Epithelial cell of proximal tubule (primary cell): ENCODE results near the gene AKT1S1. TPM values are rescaled to one million over a fixed set of nuclear protein-coding genes. Genes with fewer than 3 reads are reported as not detected.
"Not testable (repeated sequence)": the region's sequence is repeated elsewhere in the genome, so short reads cannot be mapped to it uniquely, and the experiment has no call there.

Experiments
- DNase-seq: peaks from one replicate; pipeline ENCODE4 v3.0.0-alpha.2; 2011; ENCODE audit warnings: low read depth
- H3K4me3 ChIP-seq: 2 replicates; pipeline ENCODE4 v1.5.1; 2011; ENCODE audit warnings: low read depth, mild to moderate bottlenecking, low read length
- total RNA-seq: library from RNA; depleted of rRNA; stranded (reverse); fragments of >200 nt; gene quantifications from 2 replicates; pipeline ENCODE4 v1.2.3, GENCODE V29; 2015
- TF ChIP-seq, protein P1 (sequence below): conservative IDR thresholded peaks from 2 replicates; pipeline ENCODE4 v1.5.1; 2012; ENCODE audit warnings: low read depth, mild to moderate bottlenecking, low read length

AKT1S1 gene
- total RNA-seq: 25.8 and 34.4 TPM in 2 replicates

DNA sequence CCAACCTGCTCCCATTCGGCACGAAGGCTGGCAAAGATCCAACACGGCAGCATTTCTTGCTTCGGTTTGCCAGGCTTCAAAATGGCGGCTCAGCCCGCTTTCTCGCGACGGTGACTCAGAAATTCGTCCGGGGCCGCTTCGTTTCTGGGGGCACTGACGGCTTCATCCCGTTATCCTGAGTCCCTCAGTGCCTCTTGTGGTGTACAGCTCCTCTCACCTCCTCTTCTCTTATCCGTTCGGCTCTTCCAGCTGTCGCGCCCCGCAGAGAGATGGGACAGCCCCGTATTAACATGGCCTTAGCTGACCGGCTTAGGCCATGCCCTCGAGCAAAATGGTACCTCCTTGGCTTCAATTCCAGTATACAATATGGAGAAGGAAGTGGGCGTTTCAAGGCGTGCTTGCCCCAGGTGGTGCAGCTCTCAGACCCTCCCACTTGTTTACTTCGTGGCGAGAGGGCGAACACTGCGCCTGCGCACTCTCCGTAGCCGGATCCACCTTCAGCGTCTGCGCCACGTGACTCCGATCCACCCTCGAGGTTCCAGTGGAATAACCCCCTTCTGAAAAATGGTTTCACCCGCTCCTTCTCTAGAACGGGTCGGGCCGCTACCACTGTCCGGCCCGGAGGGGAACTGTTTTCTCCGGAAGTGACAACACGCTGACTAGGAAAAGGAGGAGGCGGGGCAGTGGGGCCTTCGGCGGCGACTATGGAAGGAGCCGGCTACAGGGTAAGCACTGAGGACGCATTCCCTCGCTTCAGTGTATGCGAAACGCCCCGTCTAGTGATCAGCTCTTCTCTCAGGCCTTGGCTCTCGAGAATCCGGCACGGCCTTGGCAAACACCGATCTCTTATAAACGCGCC, at the start of gene AKT1S1, which contains the start of gene TBC1D17:
AKT1S1 (minus strand) TSS at position 336 of the 859 bp plus-strand sequence. CDS start 4,060 bp downstream, outside the sequence.
TBC1D17 (plus strand) TSS at position 683 of the 859 bp plus-strand sequence; CDS start at position 705, 22 bp downstream.
- H3K4me3 ChIP-seq: peak within 1 kb of the TSS; percentile 61

DNA sequence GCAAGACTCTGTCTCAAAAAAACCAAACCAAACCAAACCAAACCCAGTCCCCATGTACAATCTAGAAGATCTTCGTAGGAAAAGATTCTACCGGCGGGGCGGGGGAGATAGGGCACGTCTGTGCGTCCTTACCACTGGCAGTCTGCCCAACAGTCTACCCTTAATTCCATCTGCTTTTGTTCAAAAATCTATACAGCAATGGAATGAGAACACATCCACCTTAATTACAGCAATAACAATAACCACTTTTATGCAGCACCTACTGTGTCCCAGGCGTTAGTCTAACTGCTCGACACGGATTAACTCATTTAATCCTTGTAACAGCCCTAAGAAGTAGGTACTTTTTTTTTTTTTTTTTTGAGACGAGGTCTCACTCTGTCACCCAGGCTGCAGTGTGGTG, 49.4 kb upstream of the AKT1S1 start:
- TF ChIP-seq, protein P1, sequence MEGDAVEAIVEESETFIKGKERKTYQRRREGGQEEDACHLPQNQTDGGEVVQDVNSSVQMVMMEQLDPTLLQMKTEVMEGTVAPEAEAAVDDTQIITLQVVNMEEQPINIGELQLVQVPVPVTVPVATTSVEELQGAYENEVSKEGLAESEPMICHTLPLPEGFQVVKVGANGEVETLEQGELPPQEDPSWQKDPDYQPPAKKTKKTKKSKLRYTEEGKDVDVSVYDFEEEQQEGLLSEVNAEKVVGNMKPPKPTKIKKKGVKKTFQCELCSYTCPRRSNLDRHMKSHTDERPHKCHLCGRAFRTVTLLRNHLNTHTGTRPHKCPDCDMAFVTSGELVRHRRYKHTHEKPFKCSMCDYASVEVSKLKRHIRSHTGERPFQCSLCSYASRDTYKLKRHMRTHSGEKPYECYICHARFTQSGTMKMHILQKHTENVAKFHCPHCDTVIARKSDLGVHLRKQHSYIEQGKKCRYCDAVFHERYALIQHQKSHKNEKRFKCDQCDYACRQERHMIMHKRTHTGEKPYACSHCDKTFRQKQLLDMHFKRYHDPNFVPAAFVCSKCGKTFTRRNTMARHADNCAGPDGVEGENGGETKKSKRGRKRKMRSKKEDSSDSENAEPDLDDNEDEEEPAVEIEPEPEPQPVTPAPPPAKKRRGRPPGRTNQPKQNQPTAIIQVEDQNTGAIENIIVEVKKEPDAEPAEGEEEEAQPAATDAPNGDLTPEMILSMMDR: no peak
- H3K4me3 ChIP-seq: no peak overlapping the region
- DNase-seq: no peak

More for the DNA sequence above, at the start of gene AKT1S1, which contains the start of gene TBC1D17:
- peak; percentile 98 for DNase-seq
- TF ChIP-seq, protein P1: no peak

DNA sequence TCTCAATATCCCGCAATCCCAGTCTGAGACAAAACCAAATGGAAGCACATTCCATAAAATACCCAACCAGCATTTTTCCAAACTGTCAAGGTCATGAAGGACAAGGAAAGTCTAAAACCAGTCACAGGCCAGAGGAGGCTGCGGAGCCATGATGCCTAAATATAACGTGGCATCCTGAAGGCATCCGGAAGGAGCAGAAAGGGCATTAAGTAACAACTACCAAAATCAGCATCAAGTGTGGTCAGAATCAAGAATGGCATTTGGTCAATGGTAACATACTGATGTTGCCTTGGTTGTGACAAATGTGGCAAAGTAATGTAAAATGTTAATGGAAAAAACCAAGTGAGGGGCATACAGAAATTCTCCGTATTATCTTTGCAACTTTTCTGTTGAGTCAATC, 48.3 kb upstream of the AKT1S1 start:
- no peak for DNase-seq
- TF ChIP-seq, protein P1: no peak
- no peak overlapping the region for H3K4me3 ChIP-seq

DNA sequence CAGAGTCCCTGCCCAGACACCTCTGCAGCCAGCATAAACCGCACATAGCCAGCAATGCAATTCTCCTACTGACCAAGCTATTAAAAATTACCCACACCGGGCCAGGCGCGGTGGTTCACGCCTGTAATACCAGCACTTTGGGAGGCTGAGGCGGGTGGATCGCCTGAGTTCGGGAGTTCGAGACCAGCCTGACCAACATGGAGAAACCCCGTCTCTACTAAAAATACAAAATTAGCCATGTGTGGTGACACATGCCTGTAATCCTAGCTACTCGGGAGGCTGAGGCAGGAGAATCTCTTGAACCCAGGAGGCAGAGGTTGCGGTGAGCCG, 47.7 kb upstream of the AKT1S1 start:
- DNase-seq, H3K4me3 ChIP-seq: not testable (repeated sequence)

DNA sequence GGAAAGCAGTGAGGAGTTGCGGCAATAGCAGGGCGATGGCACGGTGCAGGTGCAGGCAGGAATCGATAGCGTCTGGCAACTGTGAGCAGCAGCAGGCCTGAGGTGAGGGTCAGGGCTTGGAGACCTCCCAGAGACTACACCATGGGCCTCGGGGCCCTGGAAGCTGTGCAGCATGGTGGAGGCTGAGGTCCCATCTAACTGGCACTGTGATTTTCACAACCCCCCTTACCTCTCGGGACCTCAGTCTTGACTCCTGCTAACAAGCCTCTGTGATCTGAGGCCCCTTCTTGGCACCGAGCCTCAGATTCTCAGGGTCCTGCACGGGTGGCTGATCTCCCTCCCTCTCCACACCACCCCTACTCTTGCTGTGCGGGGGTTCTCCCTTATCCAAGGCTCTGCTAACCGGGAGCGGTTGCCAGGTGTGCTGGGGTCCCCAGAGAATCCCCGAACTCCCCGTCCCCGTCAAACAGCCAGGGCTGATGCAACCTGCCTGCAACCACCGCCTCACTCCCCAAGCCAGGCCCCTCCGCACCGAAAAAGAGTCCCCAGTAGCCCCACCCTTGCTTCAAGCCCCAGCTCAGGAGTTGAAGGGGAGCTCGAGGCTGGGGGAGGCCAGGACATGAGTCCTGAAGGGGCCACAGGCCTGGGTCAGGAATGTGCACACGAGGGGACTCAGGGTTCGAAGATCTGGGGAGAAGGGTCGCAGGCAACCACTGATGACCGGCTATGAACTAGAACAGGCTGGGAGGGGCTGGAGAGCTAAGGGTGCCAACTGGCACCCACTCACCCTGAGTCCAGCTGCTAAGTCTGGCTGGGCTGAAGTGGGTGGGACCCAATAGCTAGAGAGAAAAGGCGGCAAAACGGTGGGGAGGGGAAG, 47.1 kb upstream of the AKT1S1 start:
- no peak for DNase-seq
- TF ChIP-seq, protein P1: no peak
- H3K4me3 ChIP-seq: no peak overlapping the region

DNA sequence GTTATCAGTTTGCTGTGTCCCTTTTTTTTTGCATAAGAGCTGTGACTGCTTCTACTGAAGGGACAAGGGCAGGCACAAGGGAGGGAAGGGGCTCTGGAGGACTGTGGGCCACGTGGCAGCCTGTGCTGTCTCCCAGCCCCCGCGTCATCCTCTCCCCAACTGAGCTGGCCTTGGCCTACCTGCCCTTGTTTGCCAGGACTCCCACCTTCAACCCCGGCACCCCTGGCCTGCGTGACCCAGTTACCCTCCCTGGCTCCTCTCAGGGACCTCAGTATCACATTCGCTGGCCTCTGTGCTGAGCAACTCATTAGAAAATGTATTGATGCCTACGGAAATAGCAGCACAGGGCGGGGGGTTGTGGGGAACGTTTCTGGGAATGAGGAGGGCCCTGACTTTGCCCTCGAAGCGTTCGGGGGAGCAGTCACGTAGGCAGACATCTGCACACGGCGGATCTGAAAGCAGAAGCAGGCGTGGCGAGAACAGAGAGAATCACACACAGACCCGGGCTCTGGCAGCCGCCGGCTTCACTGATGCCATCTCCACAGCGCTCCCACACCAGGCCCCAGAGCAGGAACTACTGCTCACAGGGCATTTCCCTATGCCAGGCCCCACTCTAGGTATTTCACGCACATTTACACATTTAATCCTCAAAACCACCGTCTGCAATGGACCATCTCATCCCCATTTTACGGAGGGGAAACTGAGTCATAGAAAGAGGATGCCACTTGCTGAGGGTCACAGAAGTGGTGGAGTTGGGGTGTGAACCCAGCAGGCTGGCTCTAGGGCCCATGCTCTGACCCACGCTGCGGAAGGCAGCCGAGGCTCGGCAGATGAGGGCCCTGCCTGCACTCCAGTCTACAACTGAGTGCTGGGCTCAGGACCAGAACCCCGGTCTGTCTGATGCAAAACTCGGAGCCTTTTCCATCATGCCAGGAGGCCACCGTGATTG, 46.2 kb upstream of the AKT1S1 start:
- DNase-seq: no peak
- TF ChIP-seq, protein P1: no peak
- no peak overlapping the region for H3K4me3 ChIP-seq
